Caco-2 (cell line): Measurements from ENCODE around the gene AK5. TPM values are rescaled to one million over a fixed set of nuclear protein-coding genes. Genes with fewer than 3 reads are reported as not detected.

Experiments
- BruUV-seq: library from RNA; stranded (reverse); fragments of 400-500 nt; replicated peaks from 2 replicates; lab custom pipeline; 2021; lab: Mats Ljungman, UMichigan
- CTCF ChIA-PET: fragments of 300-600 bp; sonication (Branson Sonifier 250); formaldehyde crosslinking; loops from one replicate; lab custom pipeline; 2022; ENCODE audit warnings: antibody characterized with exemption; lab: Charles Lee
- POLR2A ChIA-PET: fragments of 300-600 bp; sonication (Branson Sonifier 250); formaldehyde crosslinking; loops from one replicate; lab custom pipeline; 2022; ENCODE audit warnings: antibody characterized with exemption; lab: Charles Lee
- DNase-seq, 2 experiments: peaks; one replicate each; pipeline versions ENCODE4 v3.0.0 to v3.0.0-alpha.2; 2020 to 2022
- H3K27me3 ChIP-seq: replicated peaks from 2 replicates; pipeline ENCODE4 v1.6.0; 2011; ENCODE audit warnings: low read length; ENCODE audit not compliant: control insufficient read depth, insufficient read depth
- H3K36me3 ChIP-seq: 2 replicates; pipeline ENCODE4 v1.5.1; 2011; ENCODE audit warnings: low read length; ENCODE audit not compliant: control insufficient read depth, insufficient read depth
- H3K4me1 ChIP-seq: fragments of 250-450 bp; sonication (Bioruptor Pico); 2 replicates; pipeline ENCODE4 v1.5.1; 2020; ENCODE audit warnings: mild to moderate bottlenecking
- H3K4me3 ChIP-seq: 2 replicates; pipeline ENCODE4 v1.5.1; 2011; ENCODE audit warnings: low read depth, mild to moderate bottlenecking, control low read depth, low read length
- H3K9me3 ChIP-seq: fragments of 250-450 bp; sonication (Bioruptor Pico); 2 replicates; pipeline ENCODE4 v1.5.1; 2020; ENCODE audit warnings: mild to moderate bottlenecking, moderate library complexity
- H3K27ac Mint-ChIP-seq: one replicate; pipeline ENCODE4 v1.8.0; 2022; ENCODE audit warnings: mixed read lengths; ENCODE audit not compliant: unreplicated experiment
- H3K27me3 Mint-ChIP-seq: one replicate; pipeline ENCODE4 v1.8.0; 2022; ENCODE audit warnings: mixed read lengths; ENCODE audit not compliant: insufficient read depth, unreplicated experiment
- H3K36me3 Mint-ChIP-seq: one replicate; pipeline ENCODE4 v1.8.0; 2022; ENCODE audit warnings: mild to moderate bottlenecking, mixed read lengths; ENCODE audit not compliant: insufficient read depth, unreplicated experiment
- H3K4me1 Mint-ChIP-seq: one replicate; pipeline ENCODE4 v1.8.0; 2022; ENCODE audit warnings: low read depth, mixed read lengths; ENCODE audit not compliant: unreplicated experiment
- H3K4me3 Mint-ChIP-seq: one replicate; pipeline ENCODE4 v1.8.0; 2022; ENCODE audit warnings: mild to moderate bottlenecking, moderate library complexity, mixed read lengths; ENCODE audit not compliant: unreplicated experiment
- H3K9me3 Mint-ChIP-seq: one replicate; pipeline ENCODE4 v1.8.0; 2022; ENCODE audit warnings: mixed read lengths; ENCODE audit not compliant: unreplicated experiment
- CTCF ChIP-seq, 2 experiments: fragments of 200-600 bp in 1 of 2; IDR thresholded peaks; 1 replicate in 1 of 2; 2 replicates in 1 of 2; pipeline versions ENCODE4 v1.5.1 to v1.8.0; 2011 to 2022; ENCODE audit warnings: antibody characterized with exemption in 1 of 2, control low read depth in 1 of 2, inconsistent platforms in 1 of 2, low read depth in 1 of 2, low read length in 1 of 2, mild to moderate bottlenecking in 1 of 2, moderate library complexity in 1 of 2; ENCODE audit not compliant: insufficient read depth in 1 of 2, severe bottlenecking in 1 of 2, unreplicated experiment in 1 of 2
- intact Hi-C: fragments of 100-400 bp; cut with micrococcal nuclease; formaldehyde crosslinking; loops from one replicate; pipeline ENCODE4 v1.10.0; 2022; ENCODE audit not compliant: unreplicated experiment
- total RNA-seq: library from RNA; stranded (reverse); gene quantifications from 2 replicates; pipeline ENCODE4 v1.2.3, GENCODE V29; 2022

AK5 gene
- total RNA-seq, 1 experiment from 2014 or later, result not detected

DNA sequence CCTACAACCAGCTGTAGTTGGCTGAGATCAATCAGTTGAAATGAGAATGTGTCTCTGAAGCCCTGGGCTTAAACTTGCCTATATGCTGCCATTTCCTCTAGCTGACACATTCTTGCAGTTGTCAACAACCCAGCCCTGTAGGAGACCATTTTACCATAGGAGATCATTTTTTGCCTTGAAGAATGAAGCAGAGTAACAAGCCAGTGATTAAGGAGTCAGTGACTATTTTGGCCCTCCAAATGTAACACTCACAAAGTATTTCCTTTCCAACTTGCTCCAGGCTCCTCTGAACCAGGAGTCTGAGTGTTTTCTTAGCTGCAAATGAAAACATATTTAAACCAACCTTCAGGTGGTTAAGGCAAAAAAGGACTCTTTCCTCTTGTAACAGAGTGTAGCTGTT is 217.1 kb downstream of the AK5 start:
- Mint-ChIP-seq H3K27me3 (no peaks in the 10 kb centered on the region), H3K4me3 (no peak overlapping the region), H3K36me3 (no peaks in the 10 kb centered on the region), H3K27ac (no peak overlapping the region), H3K4me1 (no peaks in the 10 kb centered on the region), H3K9me3 (peaks cover 10% of the 10 kb centered on the region)
- CTCF ChIA-PET, result no interaction called here
- BruUV-seq, result no TSS peak
- POLR2A ChIA-PET, result no interaction called here
- intact Hi-C loops, result no loop called here
- Histone ChIP-seq H3K9me3 (no peaks in the 10 kb centered on the region), H3K4me1 (no peaks in the 10 kb centered on the region), H3K27me3 (no peaks in the 10 kb centered on the region), H3K36me3 (no peaks in the 10 kb centered on the region), H3K4me3 (no peak overlapping the region)
- no peak for DNase-seq
- TF ChIP-seq CTCF (IDR thresholded peaks at IDR 0.05; ENCODE audit: insufficient read depth in 1 of 2, low read depth in 1 of 2, low read length in 1 of 2, severe bottlenecking in 1 of 2, unreplicated experiment in 1 of 2), result no peak

- POLR2A ChIA-PET, result no interaction called here
- no peak overlapping the region for H3K4me3 Mint-ChIP-seq
Measured at GRCh38 chr1:77499466-77499865, 217.6 kb downstream of the AK5 start.

DNA sequence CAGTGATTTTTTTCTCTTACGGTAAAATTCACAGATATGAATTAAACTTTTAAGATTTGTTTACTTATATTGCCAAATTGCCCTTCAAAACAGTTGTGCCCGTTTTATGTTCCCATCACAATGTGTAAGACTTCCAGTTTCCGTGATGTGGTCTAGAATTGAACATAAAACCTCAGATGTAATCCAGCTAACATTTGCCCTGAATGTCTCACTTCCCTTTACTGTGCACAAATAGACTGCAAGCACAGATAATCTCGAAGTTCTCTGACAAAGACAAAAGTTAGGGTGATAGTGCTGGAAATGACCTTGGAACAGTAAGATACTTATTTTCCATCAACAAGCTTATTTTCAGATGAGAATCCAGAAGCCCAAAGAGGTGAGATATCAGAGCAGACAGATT is 223.2 kb downstream of the AK5 start:
- POLR2A ChIA-PET, result no interaction called here
- Histone ChIP-seq H3K4me1 (no peaks in the 10 kb centered on the region), H3K9me3 (no peaks in the 10 kb centered on the region), H3K36me3 (no peaks in the 10 kb centered on the region), H3K4me3 (no peak overlapping the region), H3K27me3 (no peaks in the 10 kb centered on the region)
- DNase-seq, result no peak
- Mint-ChIP-seq H3K27ac (no peak overlapping the region), H3K9me3 (no peaks in the 10 kb centered on the region), H3K4me3 (no peak overlapping the region), H3K27me3 (no peaks in the 10 kb centered on the region), H3K36me3 (no peaks in the 10 kb centered on the region), H3K4me1 (no peaks in the 10 kb centered on the region)
- no TSS peak for BruUV-seq
- CTCF ChIA-PET, result no interaction called here
- intact Hi-C loops, result no loop called here
- TF ChIP-seq CTCF (IDR thresholded peaks at IDR 0.05; ENCODE audit: insufficient read depth in 1 of 2, low read depth in 1 of 2, low read length in 1 of 2, severe bottlenecking in 1 of 2, unreplicated experiment in 1 of 2), result no peak

More at GRCh38 chr1:77499466-77499865, 217.6 kb downstream of the AK5 start:
- Mint-ChIP-seq H3K36me3 (no peaks in the 10 kb centered on the region), H3K9me3 (peaks cover 10% of the 10 kb centered on the region), H3K27ac (no peak overlapping the region), H3K4me1 (no peaks in the 10 kb centered on the region), H3K27me3 (no peaks in the 10 kb centered on the region)
- Histone ChIP-seq H3K4me1 (no peaks in the 10 kb centered on the region), H3K9me3 (no peaks in the 10 kb centered on the region), H3K36me3 (no peaks in the 10 kb centered on the region), H3K27me3 (no peaks in the 10 kb centered on the region), H3K4me3 (no peak overlapping the region)
- TF ChIP-seq CTCF (IDR thresholded peaks at IDR 0.05; ENCODE audit: insufficient read depth in 1 of 2, low read depth in 1 of 2, low read length in 1 of 2, severe bottlenecking in 1 of 2, unreplicated experiment in 1 of 2), result no peak
- CTCF ChIA-PET, result no interaction called here
- no peak for DNase-seq
- intact Hi-C loops, result no loop called here
- no TSS peak for BruUV-seq
